ENCODE data around the gene RERE.

Gene RERE

DNA sequence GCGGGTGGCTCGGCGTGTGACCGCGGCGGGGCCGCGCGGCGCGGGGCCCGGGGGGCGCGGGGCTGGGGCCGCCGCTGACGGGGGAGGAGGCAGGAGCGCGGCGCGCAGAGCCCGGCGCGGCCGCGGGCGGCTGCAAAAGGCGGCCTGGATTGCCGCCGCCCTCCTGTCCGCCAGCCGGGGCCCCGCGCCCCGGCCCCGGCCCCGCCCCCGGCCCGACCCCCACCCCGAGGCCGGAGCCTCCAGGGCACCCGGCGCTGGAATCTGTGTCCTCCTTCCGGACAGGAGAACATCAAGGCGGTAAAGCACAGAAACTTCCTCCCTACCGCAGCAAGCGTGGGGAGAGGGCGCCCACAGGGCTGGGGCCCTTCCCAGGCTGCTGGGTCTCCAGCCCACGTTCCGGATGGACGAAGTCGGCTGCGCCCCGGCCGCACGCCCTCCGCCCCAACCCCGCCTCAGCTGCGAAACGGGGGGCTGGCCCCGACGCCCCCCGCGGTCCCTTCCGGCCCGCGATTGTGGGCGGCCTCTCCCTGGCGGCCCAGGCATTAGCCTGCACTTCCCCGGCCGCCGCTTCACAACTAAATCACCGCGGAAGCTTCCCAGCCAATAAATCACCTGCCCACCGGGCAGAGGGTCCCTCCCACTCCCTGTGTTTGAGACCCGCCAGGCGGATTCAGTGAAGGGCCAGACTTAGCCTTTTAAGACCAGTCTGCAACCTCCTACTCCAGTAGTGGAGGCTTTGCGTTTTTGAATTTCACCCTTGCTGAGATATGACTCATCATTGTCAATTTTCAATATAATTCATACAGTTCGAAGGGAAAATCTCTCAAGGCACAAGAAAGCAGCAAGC, 393.5 kb downstream of the RERE start:
- Mint-ChIP-seq H3K4me3 (no peak overlapping the region), H3K27ac (ENCODE audit: low read depth) (peak overlapping the region; percentile 98), H3K4me1 (peaks cover 49% of the 10 kb centered on the region), H3K36me3 (ENCODE audit: insufficient read depth) (peaks cover 12% of the 10 kb centered on the region), H3K9me3 (no peaks in the 10 kb centered on the region), H3K27me3 (no peaks in the 10 kb centered on the region)
- DNase-seq (ENCODE audit: low spot score in 2 of 2) = peak; percentile 25 to 28
- peak; percentile 47 for ATAC-seq (replicated peaks; ENCODE audit: extremely low read depth, poor library complexity, severe bottlenecking)

GRCh38 chr1:8423269-8423691, 394.2 kb downstream of the RERE start:
- DNase-seq (ENCODE audit: low spot score in 2 of 2) (peak in 1 of 2 donors; percentile 19), ATAC-seq (replicated peaks; ENCODE audit: extremely low read depth, poor library complexity, severe bottlenecking) (peak; percentile 21)
- Mint-ChIP-seq H3K27me3 (no peaks in the 10 kb centered on the region), H3K9me3 (no peaks in the 10 kb centered on the region), H3K27ac (ENCODE audit: low read depth) (no peak overlapping the region), H3K4me1 (peaks cover 50% of the 10 kb centered on the region), H3K4me3 (no peak overlapping the region), H3K36me3 (ENCODE audit: insufficient read depth) (peaks cover 13% of the 10 kb centered on the region)

DNA sequence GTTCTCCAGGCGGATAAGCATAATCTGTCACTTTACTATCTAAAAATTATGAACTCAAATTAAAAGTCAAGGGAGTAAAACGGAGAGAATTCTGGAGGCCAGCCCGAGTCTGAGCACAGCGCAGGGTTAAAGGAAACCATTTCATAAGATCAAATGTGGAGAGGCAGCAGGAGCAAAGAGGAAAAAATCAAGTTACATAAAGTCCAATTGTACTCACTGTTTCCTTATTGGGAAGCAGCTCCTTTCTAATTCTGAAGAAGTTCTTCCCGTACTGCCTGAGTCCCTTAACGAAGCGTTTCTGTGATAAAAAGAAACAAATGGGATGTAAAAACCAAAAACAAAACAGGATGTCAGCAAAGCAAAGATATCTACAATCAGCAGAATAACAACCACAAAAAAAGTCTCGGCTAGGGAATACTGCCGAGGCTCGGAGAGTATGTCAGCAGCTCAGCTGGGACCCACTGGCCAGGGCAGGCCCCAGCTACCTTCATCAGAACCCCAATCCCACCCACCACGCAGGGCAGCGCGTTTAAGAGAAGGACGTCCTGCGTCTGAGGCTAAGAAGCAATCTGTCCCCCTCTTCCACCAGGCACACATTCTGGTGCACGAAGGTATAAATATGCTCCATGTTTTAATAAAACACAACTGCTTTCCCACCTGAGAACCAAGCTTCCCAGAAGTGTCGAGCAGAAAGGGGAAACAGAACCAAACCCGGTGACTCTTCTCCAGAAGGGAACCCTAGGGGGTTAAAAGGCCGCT, 394.8 kb downstream of the RERE start:
- Mint-ChIP-seq H3K4me3 (no peak overlapping the region), H3K27me3 (no peaks in the 10 kb centered on the region), H3K27ac (ENCODE audit: low read depth) (no peak overlapping the region), H3K9me3 (no peaks in the 10 kb centered on the region), H3K36me3 (ENCODE audit: insufficient read depth) (peaks cover 17% of the 10 kb centered on the region), H3K4me1 (peaks cover 50% of the 10 kb centered on the region)
- ATAC-seq (replicated peaks; ENCODE audit: extremely low read depth, poor library complexity, severe bottlenecking) = no peak
- no peak for DNase-seq (ENCODE audit: low spot score in 2 of 2)

DNA sequence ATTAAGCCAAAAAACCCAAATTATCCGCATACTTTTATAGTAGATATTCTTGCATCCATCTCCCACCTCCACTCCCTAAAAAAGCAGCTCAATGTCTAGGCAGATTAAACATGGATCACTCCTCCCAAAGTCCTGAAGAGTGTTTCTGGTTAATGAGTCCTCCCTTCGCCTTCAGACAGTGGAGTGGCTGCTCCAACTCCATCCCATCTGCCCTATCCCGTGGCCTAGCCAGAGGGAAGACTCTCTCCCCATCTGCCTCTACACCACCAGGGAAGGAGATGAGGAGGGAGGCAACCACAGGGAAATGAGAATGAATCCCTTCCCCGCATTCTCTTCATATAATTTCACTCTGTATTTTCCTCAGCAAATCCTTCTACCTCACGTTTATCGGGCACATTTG, 395.7 kb downstream of the RERE start:
- H3K36me3 Mint-ChIP-seq (ENCODE audit: insufficient read depth) = peaks cover 19% of the 10 kb centered on the region
- no peak for ATAC-seq (replicated peaks; ENCODE audit: extremely low read depth, poor library complexity, severe bottlenecking)
- no peaks in the 10 kb centered on the region for H3K9me3 Mint-ChIP-seq
- no peak overlapping the region for H3K4me3 Mint-ChIP-seq
- DNase-seq (ENCODE audit: low spot score in 2 of 2) = no peak
- no peaks in the 10 kb centered on the region for H3K27me3 Mint-ChIP-seq
- peaks cover 45% of the 10 kb centered on the region for H3K4me1 Mint-ChIP-seq
- H3K27ac Mint-ChIP-seq (ENCODE audit: low read depth) = no peak overlapping the region

GRCh38 chr1:8420318-8420717, 397.1 kb downstream of the RERE start:
- H3K9me3 Mint-ChIP-seq = no peaks in the 10 kb centered on the region
- H3K36me3 Mint-ChIP-seq (ENCODE audit: insufficient read depth) = peaks cover 30% of the 10 kb centered on the region
- DNase-seq (ENCODE audit: low spot score in 2 of 2) = no peak
- no peak for ATAC-seq (replicated peaks; ENCODE audit: extremely low read depth, poor library complexity, severe bottlenecking)
- no peak overlapping the region for H3K4me3 Mint-ChIP-seq
- H3K4me1 Mint-ChIP-seq = peaks cover 40% of the 10 kb centered on the region
- no peak overlapping the region for H3K27ac Mint-ChIP-seq (ENCODE audit: low read depth)
- H3K27me3 Mint-ChIP-seq = no peaks in the 10 kb centered on the region

GRCh38 chr1:8419861-8420260, 397.6 kb downstream of the RERE start:
- Mint-ChIP-seq H3K27ac (ENCODE audit: low read depth) (no peak overlapping the region), H3K4me1 (peaks cover 39% of the 10 kb centered on the region)

GRCh38 chr1:8419172-8419571, 398.3 kb downstream of the RERE start:
- H3K27me3 Mint-ChIP-seq = no peaks in the 10 kb centered on the region
- H3K9me3 Mint-ChIP-seq = no peaks in the 10 kb centered on the region
- DNase-seq (ENCODE audit: low spot score in 2 of 2) (no peak), ATAC-seq (replicated peaks; ENCODE audit: extremely low read depth, poor library complexity, severe bottlenecking) (no peak)
- no peak overlapping the region for H3K4me3 Mint-ChIP-seq
- peaks cover 32% of the 10 kb centered on the region for H3K36me3 Mint-ChIP-seq (ENCODE audit: insufficient read depth)
- H3K27ac Mint-ChIP-seq (ENCODE audit: low read depth) = no peak overlapping the region
- H3K4me1 Mint-ChIP-seq = peaks cover 32% of the 10 kb centered on the region

More at GRCh38 chr1:8419861-8420260, 397.6 kb downstream of the RERE start:
- H3K36me3 Mint-ChIP-seq (ENCODE audit: insufficient read depth) = peaks cover 33% of the 10 kb centered on the region
- no peak for DNase-seq (ENCODE audit: low spot score in 2 of 2)
- ATAC-seq (replicated peaks; ENCODE audit: extremely low read depth, poor library complexity, severe bottlenecking) = no peak
- H3K9me3 Mint-ChIP-seq = no peaks in the 10 kb centered on the region
- H3K4me3 Mint-ChIP-seq = no peak overlapping the region
- no peaks in the 10 kb centered on the region for H3K27me3 Mint-ChIP-seq

GRCh38 chr1:8418301-8418700, 399.1 kb downstream of the RERE start:
- Mint-ChIP-seq H3K27ac (ENCODE audit: low read depth) (peak overlapping the region; percentile 12), H3K9me3 (no peaks in the 10 kb centered on the region), H3K36me3 (ENCODE audit: insufficient read depth) (peaks cover 32% of the 10 kb centered on the region), H3K4me1 (peaks cover 30% of the 10 kb centered on the region), H3K4me3 (no peak overlapping the region), H3K27me3 (no peaks in the 10 kb centered on the region)
- ATAC-seq (replicated peaks; ENCODE audit: extremely low read depth, poor library complexity, severe bottlenecking) (no peak), DNase-seq (ENCODE audit: low spot score in 2 of 2) (no peak)

DNA sequence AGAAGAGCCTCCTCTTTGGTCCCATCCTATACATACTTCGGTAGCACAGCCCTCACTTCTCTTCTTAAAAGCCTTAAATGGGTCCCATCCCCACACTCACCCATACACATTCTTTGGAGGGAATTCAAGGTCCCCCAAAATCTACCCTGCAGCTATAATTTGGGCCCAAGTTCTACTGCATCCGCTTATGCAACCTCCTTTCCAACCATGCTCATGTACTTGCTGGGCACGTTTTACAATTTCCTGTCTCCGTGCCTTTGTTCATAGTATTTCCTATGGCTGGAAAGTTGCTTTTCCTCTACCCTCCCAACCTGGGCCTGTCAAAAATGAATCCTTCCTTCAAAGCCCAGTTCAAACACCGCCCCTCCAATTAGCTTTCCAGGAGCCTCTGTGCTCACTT, 399.8 kb downstream of the RERE start:
- Mint-ChIP-seq H3K36me3 (ENCODE audit: insufficient read depth) (peaks cover 34% of the 10 kb centered on the region), H3K9me3 (no peaks in the 10 kb centered on the region), H3K4me3 (no peak overlapping the region), H3K27me3 (no peaks in the 10 kb centered on the region), H3K27ac (ENCODE audit: low read depth) (no peak overlapping the region), H3K4me1 (peaks cover 31% of the 10 kb centered on the region)
- ATAC-seq (replicated peaks; ENCODE audit: extremely low read depth, poor library complexity, severe bottlenecking) = no peak
- no peak for DNase-seq (ENCODE audit: low spot score in 2 of 2)

DNA sequence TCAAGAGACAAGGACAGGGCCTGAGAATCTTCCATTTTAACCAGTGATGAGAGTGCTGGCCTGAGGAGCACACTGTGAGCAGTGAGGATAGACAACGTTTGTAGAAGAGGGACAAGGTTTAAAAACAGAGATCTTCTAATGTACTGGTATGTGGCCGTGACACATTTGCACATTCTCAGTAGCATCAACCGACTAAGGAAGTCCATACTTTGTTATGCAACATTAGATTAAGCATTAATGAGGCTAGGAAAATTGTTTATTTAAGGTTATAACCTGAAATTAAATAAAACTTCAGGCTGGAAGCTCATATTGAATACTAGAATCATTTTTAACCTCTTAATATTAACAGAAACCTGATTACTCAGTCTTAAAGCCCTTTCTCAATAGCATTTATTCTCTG, 400.6 kb downstream of the RERE start:
- DNase-seq (ENCODE audit: low spot score in 2 of 2) (no peak), ATAC-seq (replicated peaks; ENCODE audit: extremely low read depth, poor library complexity, severe bottlenecking) (no peak)
- Mint-ChIP-seq H3K4me3 (no peak overlapping the region), H3K27me3 (no peaks in the 10 kb centered on the region), H3K27ac (ENCODE audit: low read depth) (no peak overlapping the region), H3K36me3 (ENCODE audit: insufficient read depth) (peaks cover 35% of the 10 kb centered on the region), H3K4me1 (peaks cover 38% of the 10 kb centered on the region), H3K9me3 (no peaks in the 10 kb centered on the region)

GRCh38 chr1:8415526-8416278, 401.7 kb downstream of the RERE start:
- peaks cover 35% of the 10 kb centered on the region for H3K36me3 Mint-ChIP-seq (ENCODE audit: insufficient read depth)
- H3K9me3 Mint-ChIP-seq = no peaks in the 10 kb centered on the region
- DNase-seq (ENCODE audit: low spot score in 2 of 2) (no peak), ATAC-seq (replicated peaks; ENCODE audit: extremely low read depth, poor library complexity, severe bottlenecking) (no peak)
- no peak overlapping the region for H3K4me3 Mint-ChIP-seq
- no peaks in the 10 kb centered on the region for H3K27me3 Mint-ChIP-seq
- peaks cover 44% of the 10 kb centered on the region for H3K4me1 Mint-ChIP-seq
- H3K27ac Mint-ChIP-seq (ENCODE audit: low read depth) = peak overlapping the region; percentile 8

DNA sequence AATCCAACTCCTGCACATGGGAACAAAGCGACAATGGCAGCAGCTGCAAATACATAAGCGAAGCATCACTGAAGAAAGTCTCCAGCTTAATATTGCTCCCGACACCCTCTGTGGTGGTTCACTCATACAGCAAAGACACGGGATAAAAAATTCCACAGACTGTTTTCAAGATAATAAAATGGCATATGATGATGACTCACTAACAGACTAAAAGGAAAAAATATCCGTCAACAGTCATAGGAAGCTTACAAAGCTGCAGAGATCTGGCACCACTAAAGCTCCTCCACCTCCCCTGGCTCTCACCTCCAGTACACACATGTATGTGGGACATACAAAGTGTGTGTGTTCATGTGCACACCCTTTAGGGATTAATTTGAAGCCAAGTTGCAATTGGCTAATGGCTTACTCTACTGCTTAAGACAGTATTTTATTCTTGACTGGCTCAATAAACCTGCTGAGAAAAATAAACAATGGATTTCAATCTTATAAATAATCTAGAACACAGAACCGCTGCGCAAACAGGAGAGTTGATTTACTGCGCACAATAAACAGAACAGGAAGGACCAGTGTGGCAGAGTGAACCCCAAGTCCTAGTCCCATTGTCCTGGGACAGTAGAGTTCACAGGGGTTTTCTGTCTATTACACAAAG, 405.1 kb downstream of the RERE start:
- Mint-ChIP-seq H3K36me3 (ENCODE audit: insufficient read depth) (peaks cover 30% of the 10 kb centered on the region), H3K27me3 (no peaks in the 10 kb centered on the region), H3K27ac (ENCODE audit: low read depth) (peak overlapping the region; percentile 7), H3K4me1 (peaks cover 55% of the 10 kb centered on the region), H3K4me3 (no peak overlapping the region), H3K9me3 (no peaks in the 10 kb centered on the region)
- ATAC-seq (replicated peaks; ENCODE audit: extremely low read depth, poor library complexity, severe bottlenecking) (no peak), DNase-seq (ENCODE audit: low spot score in 2 of 2) (no peak)

All from central memory CD8-positive, alpha-beta T cell (primary cell).